H1 (cell line): Measurements from ENCODE around the gene STX18. TPM values are rescaled to one million over a fixed set of nuclear protein-coding genes. Genes with fewer than 3 reads are reported as not detected.

ENCODE experiments used
- CTCF ChIA-PET: fragments of 300-600 bp; sonication (Branson Sonifier 250); formaldehyde crosslinking; loops from one replicate; lab custom pipeline; 2021; ENCODE audit not compliant: partially characterized antibody; lab: Charles Lee
- POLR2A ChIA-PET: fragments of 300-600 bp; sonication (Branson Sonifier 250); formaldehyde crosslinking; loops from one replicate; lab custom pipeline; 2021; ENCODE audit warnings: inconsistent platforms; ENCODE audit not compliant: partially characterized antibody; lab: Charles Lee
- DNase-seq, 2 experiments: peaks; one replicate each; pipeline versions ENCODE4 v3.0.0 to v3.0.0-alpha.2; 2010 to 2022; ENCODE audit warnings: low spot score in 2 of 2, low read depth in 1 of 2, mixed read lengths in 1 of 2
- FAIRE-seq: peaks from 2 replicates; lab custom pipeline; 2011; peaks lifted over from hg19 to GRCh38; lab: Jason Lieb, UNC
- H2AFZ ChIP-seq: 2 replicates; pipeline ENCODE4 v1.8.1; 2012; ENCODE audit warnings: low read length, inconsistent platforms
- H2AK5ac ChIP-seq: 2 replicates; pipeline ENCODE4 v1.6.1; 2013; ENCODE audit warnings: low read depth, low read length
- H2BK120ac ChIP-seq: replicated peaks from 2 replicates; pipeline ENCODE3; 2013; ENCODE audit warnings: low read depth, low read length, inconsistent platforms
- H2BK12ac ChIP-seq: 2 replicates; pipeline ENCODE4 v1.6.1; 2013; ENCODE audit warnings: low read depth, low read length
- H2BK15ac ChIP-seq: 2 replicates; pipeline ENCODE4 v1.6.1; 2013; ENCODE audit warnings: low read length
- H2BK20ac ChIP-seq: 2 replicates; pipeline ENCODE4 v1.6.1; 2013; ENCODE audit warnings: low read length
- H2BK5ac ChIP-seq: 2 replicates; pipeline ENCODE4 v1.6.1; 2013; ENCODE audit warnings: low read depth, low read length
- H3K14ac ChIP-seq: 2 replicates; pipeline ENCODE4 v1.6.1; 2013; ENCODE audit warnings: inconsistent platforms; ENCODE audit not compliant: insufficient read length
- H3K18ac ChIP-seq: 2 replicates; pipeline ENCODE4 v1.6.1; 2013; ENCODE audit warnings: low read length; ENCODE audit errors: extremely low read depth
- H3K23ac ChIP-seq: 2 replicates; pipeline ENCODE4 v1.6.1; 2013; ENCODE audit warnings: inconsistent platforms; ENCODE audit not compliant: insufficient read length
- H3K23me2 ChIP-seq: 2 replicates; pipeline ENCODE4 v1.6.1; 2013; ENCODE audit warnings: low read depth, low read length
- H3K27ac ChIP-seq: 2 replicates; pipeline ENCODE4 v1.6.1; 2011; ENCODE audit warnings: low read depth, low read length, inconsistent platforms
- H3K27me3 ChIP-seq, 4 experiments: replicated peaks in 1 of 4; 1 replicate in 1 of 4; 2 replicates in 3 of 4; pipeline versions ENCODE4 v1.6.1 to v1.8.1; 2011 to 2013; ENCODE audit warnings: low read length in 3 of 4, mild to moderate bottlenecking in 3 of 4, inconsistent platforms in 2 of 4, mixed read lengths in 2 of 4, moderate library complexity in 1 of 4; ENCODE audit not compliant: control insufficient read depth in 3 of 4, insufficient read depth in 3 of 4; ENCODE audit errors: extremely low read depth in 1 of 4
- H3K36me3 ChIP-seq, 4 experiments: 2 replicates each; pipeline versions ENCODE4 v1.6.1 to v1.8.1; 2011 to 2013; ENCODE audit warnings: mild to moderate bottlenecking in 4 of 4, low read length in 3 of 4, moderate library complexity in 2 of 4, control low read depth in 1 of 4, inconsistent platforms in 1 of 4; ENCODE audit not compliant: insufficient read depth in 4 of 4, control insufficient read depth in 2 of 4
- H3K4ac ChIP-seq: replicated peaks from 2 replicates; pipeline ENCODE3; 2013; ENCODE audit warnings: low read length, low read depth, mixed read lengths, inconsistent platforms; ENCODE audit not compliant: insufficient read length
- H3K4me1 ChIP-seq, 4 experiments: replicated peaks in 1 of 4; 1 replicate in 1 of 4; 2 replicates in 3 of 4; pipeline versions ENCODE4 v1.6.1 to v1.8.1; 2011 to 2013; ENCODE audit warnings: low read length in 3 of 4, inconsistent platforms in 2 of 4, mixed read lengths in 1 of 4; ENCODE audit not compliant: insufficient read depth in 4 of 4, control insufficient read depth in 3 of 4
- H3K4me2 ChIP-seq, 2 experiments: 2 replicates each; pipeline versions ENCODE4 v1.6.1 to v1.8.1; 2011 to 2013; ENCODE audit warnings: low read depth in 2 of 2, low read length in 2 of 2, control low read depth in 1 of 2, inconsistent platforms in 1 of 2, mild to moderate bottlenecking in 1 of 2; ENCODE audit not compliant: insufficient read depth in 1 of 2
- H3K4me3 ChIP-seq, 4 experiments: fragments of 200-600, 300-600 bp in 1 of 4; sonication (generic), shearing (Covaris generic), sonication (Bioruptor Twin) in 1 of 4; 2 replicates each; pipeline versions ENCODE4 v1.5.1 to v1.8.1; 2011 to 2016; ENCODE audit warnings: low read length in 4 of 4, low read depth in 3 of 4, control low read depth in 2 of 4, inconsistent platforms in 2 of 4, mild to moderate bottlenecking in 2 of 4, mixed read lengths in 1 of 4, moderate library complexity in 1 of 4; ENCODE audit not compliant: insufficient read depth in 2 of 4; ENCODE audit errors: extremely low read depth in 1 of 4
- H3K56ac ChIP-seq: replicated peaks from 2 replicates; pipeline ENCODE3; 2013; ENCODE audit warnings: low read depth, mild to moderate bottlenecking, mixed read lengths, low read length, inconsistent platforms; ENCODE audit not compliant: insufficient read length
- H3K79me1 ChIP-seq: 2 replicates; pipeline ENCODE4 v1.6.1; 2013; ENCODE audit warnings: low read depth, low read length, control low read depth
- H3K79me2 ChIP-seq, 2 experiments: 2 replicates each; pipeline versions ENCODE4 v1.6.1 to v1.8.1; 2012 to 2013; ENCODE audit warnings: low read length in 2 of 2, mild to moderate bottlenecking in 2 of 2, inconsistent platforms in 1 of 2; ENCODE audit not compliant: insufficient read depth in 2 of 2, control insufficient read depth in 1 of 2
- H3K9ac ChIP-seq, 4 experiments: replicated peaks in 1 of 4; 1 replicate in 1 of 4; 2 replicates in 3 of 4; pipeline versions ENCODE4 v1.6.1 to v1.8.1; 2011 to 2013; ENCODE audit warnings: low read depth in 3 of 4, low read length in 3 of 4, control low read depth in 2 of 4, mild to moderate bottlenecking in 2 of 4, moderate library complexity in 2 of 4, inconsistent platforms in 1 of 4; ENCODE audit errors: extremely low read depth in 1 of 4
- H3K9me3 ChIP-seq, 2 experiments: 2 replicates each; pipeline versions ENCODE4 v1.6.1 to v1.8.1; 2012 to 2013; ENCODE audit warnings: mild to moderate bottlenecking in 2 of 2, moderate library complexity in 2 of 2, control low read depth in 1 of 2, inconsistent platforms in 1 of 2, low read depth in 1 of 2, low read length in 1 of 2, mixed read lengths in 1 of 2; ENCODE audit not compliant: insufficient read depth in 2 of 2
- H4K20me1 ChIP-seq, 2 experiments: replicated peaks in 1 of 2; 2 replicates each; pipeline versions ENCODE3 to v1.8.1; 2011 to 2013; ENCODE audit warnings: inconsistent platforms in 2 of 2, low read length in 2 of 2, mild to moderate bottlenecking in 1 of 2; ENCODE audit not compliant: insufficient read depth in 2 of 2, control insufficient read depth in 1 of 2
- H4K5ac ChIP-seq: 2 replicates; pipeline ENCODE4 v1.6.1; 2013; ENCODE audit warnings: low read length, low read depth, mixed read lengths, inconsistent platforms; ENCODE audit not compliant: insufficient read length
- H4K8ac ChIP-seq: 2 replicates; pipeline ENCODE4 v1.8.0; 2013; ENCODE audit warnings: mild to moderate bottlenecking, moderate library complexity, low read length, inconsistent platforms; ENCODE audit not compliant: insufficient read depth; ENCODE audit errors: extremely low read depth
- H4K91ac ChIP-seq: replicated peaks from 2 replicates; pipeline ENCODE3; 2013; ENCODE audit warnings: low read length, mixed read lengths, inconsistent platforms; ENCODE audit not compliant: insufficient read length
- BRCA1 ChIP-seq: IDR thresholded peaks from 2 replicates; pipeline ENCODE4 v1.6.1; 2012; ENCODE audit warnings: low read depth, low read length, improper control_type of control experiment
- KDM4A ChIP-seq: IDR thresholded peaks from one replicate; pipeline ENCODE4 v1.7.1; 2012; ENCODE audit warnings: low read depth, mild to moderate bottlenecking, moderate library complexity, low read length, inconsistent platforms; ENCODE audit not compliant: severe bottlenecking
- WGBS, 2 experiments: shearing (Covaris generic) in 1 of 2; methylation state at CpG; one replicate each; pipeline versions ENCODE4 v1.1.6 to v1.1.7; 2013 to 2015; ENCODE audit warnings: low lambda C conversion rate in 2 of 2, mixed read lengths in 2 of 2, inconsistent platforms in 1 of 2, low coverage in 1 of 2, missing lambda C conversion rate in 1 of 2; ENCODE audit not compliant: insufficient replicate concordance in 2 of 2, insufficient coverage in 1 of 2, insufficient read length in 1 of 2; ENCODE audit errors: extremely low coverage in 1 of 2, missing lambda C conversion rate in 1 of 2; 5-methylcytosine and 5-hydroxymethylcytosine counted together
- polyA plus RNA-seq, 7 experiments: library from polyadenylated mRNA; depleted of rRNA in 3 of 7; stranded (reverse) in 5 of 7; unstranded in 2 of 7; fragments of >200 nt in 5 of 7; fragments of 200-250 nt in 2 of 7; gene quantifications; 1 replicate in 5 of 7; 2 replicates in 1 of 7; 4 replicates in 1 of 7; pipeline versions ENCODE4 v1.2.1 to v1.2.3, GENCODE V29; 2011 to 2013; ENCODE audit warnings: missing spikeins in 2 of 7, mixed read lengths in 2 of 7
- total RNA-seq: library from RNA; stranded (reverse); fragmentation: NEBNext Ultra II Directional; extraction: Animal tissue kit (Norgen Biotek cat#: 25700); gene quantifications from 2 replicates; pipeline ENCODE4 v1.2.1, GENCODE V29; 2021

STX18 gene
- total and polyA plus RNA-seq, 2 of the 8 experiments (the other 6 are each of a cell fraction or from before 2014, with no cell fraction given) = 14.6 to 18.3 TPM

GRCh38 chr4:4420421-4420820 is 121.4 kb downstream of the STX18 start:
- POLR2A ChIA-PET = no interaction called here
- Histone ChIP-seq H3K4me3 (no peak overlapping the region), H3K4me1 (peaks cover 7 to 25% (median 16%) of the 10 kb centered on the region in 4 experiments), H3K27ac (no peak overlapping the region), H2AFZ (no peak overlapping the region), H2BK15ac (no peak overlapping the region), H3K14ac (no peak overlapping the region), H2BK5ac (no peak overlapping the region), H2BK20ac (no peak overlapping the region), H4K20me1 (peaks cover 0 to 3% of the 10 kb centered on the region in 2 experiments), H3K23me2 (no peaks in the 10 kb centered on the region), H4K8ac (no peak overlapping the region), H4K5ac (no peak overlapping the region), H3K23ac (no peak overlapping the region), H2AK5ac (no peak overlapping the region), H2BK12ac (no peak overlapping the region), H3K4me2 (no peak overlapping the region), H3K79me1 (no peaks in the 10 kb centered on the region; the same call in 1 of the 2 replicates), H3K18ac (no peak overlapping the region), H4K91ac (no peak overlapping the region), H3K9ac (no peak overlapping the region), H3K4ac (no peak overlapping the region), H2BK120ac (no peak overlapping the region), H3K56ac (no peak overlapping the region), H3K27me3 (no peaks in the 10 kb centered on the region), H3K9me3 (peaks cover 3 to 4% of the 10 kb centered on the region in 2 experiments; a peak in 2 of 4 replicates), H3K36me3 (peaks cover 3 to 19% (median 13%) of the 10 kb centered on the region in 4 experiments; a peak in 6 of 8 replicates), H3K79me2 (no peaks in the 10 kb centered on the region)
- no peak for FAIRE-seq
- CTCF ChIA-PET = interaction anchor here (1.3 to 2.1 kb wide), 3 partner anchors 10 to 12 kb away, joined by 3 to 22 read pairs (median 5); no protein-coding TSS in a partner anchor
- no peak for DNase-seq
- WGBS, 2 experiments = 95% methylated on average over 12 of the region's 12 CpGs; no CpG with 5 or more reads in 1 of the 2 experiments
- TF ChIP-seq BRCA1 = no peak
- TF ChIP-seq KDM4A = no peak
